ENCODE data around the gene MLLT3. TPM values are rescaled to one million over a fixed set of nuclear protein-coding genes. Genes with fewer than 3 reads are reported as not detected.

Gene MLLT3
- total RNA-seq, 1 experiment from 2014 or later = 7.0 TPM

GRCh38 chr9:20303066-20303465 lies 319.2 kb downstream of the MLLT3 start:
- peak; percentile 44 for ATAC-seq
- DNase-seq (ENCODE audit: low spot score) = no peak
- Mint-ChIP-seq H3K27me3 (ENCODE audit: low read depth) (no peaks in the 10 kb centered on the region), H3K4me3 (peak overlapping the region; percentile 58), H3K27ac (peak overlapping the region; percentile 96), H3K36me3 (peaks cover 6% of the 10 kb centered on the region), H3K4me1 (peaks cover 82% of the 10 kb centered on the region), H3K9me3 (peaks cover 6% of the 10 kb centered on the region; the same call in 1 of the 2 replicates)
- ChIA-PET POLR2A (no interaction called here), CTCF (interaction anchor here (1.1 kb wide), 1 partner anchor 23 kb away, joined by 5 read pairs; no protein-coding TSS in a partner anchor)
- TF ChIP-seq ZNF423 (CRISPR knock-in tag; IDR thresholded peaks at IDR 0.05) = no peak
- no peak for TF ChIP-seq GABPB1 (CRISPR knock-in tag; IDR thresholded peaks at IDR 0.05)
- TF ChIP-seq ZNF671 (CRISPR knock-in tag; IDR thresholded peaks at IDR 0.05) = no peak
- TF ChIP-seq SOX15 (CRISPR knock-in tag; IDR thresholded peaks at IDR 0.05) = no peak
- no peak for TF ChIP-seq E2F5 (CRISPR knock-in tag; IDR thresholded peaks at IDR 0.05)
- no peak for TF ChIP-seq ZNF263 (CRISPR knock-in tag; IDR thresholded peaks at IDR 0.05; ENCODE audit: low read depth)
- TF ChIP-seq MLX (CRISPR knock-in tag; IDR thresholded peaks at IDR 0.05) = no peak
- no peak for TF ChIP-seq ZBTB43 (CRISPR knock-in tag; IDR thresholded peaks at IDR 0.05)
- TF ChIP-seq NFATC4 (CRISPR knock-in tag; IDR thresholded peaks at IDR 0.05) = no peak
- no peak for TF ChIP-seq MYBL2 (CRISPR knock-in tag; IDR thresholded peaks at IDR 0.05)
- TF ChIP-seq ZNF416 (CRISPR knock-in tag; IDR thresholded peaks at IDR 0.05) = no peak
- no peak for TF ChIP-seq ARID4B (CRISPR knock-in tag; IDR thresholded peaks at IDR 0.05; ENCODE audit: borderline replicate concordance)
- no peak for TF ChIP-seq ATF3 (CRISPR knock-in tag; conservative IDR thresholded peaks at IDR 0.05)
- no peak for TF ChIP-seq ATF1 (CRISPR knock-in tag; IDR thresholded peaks at IDR 0.05)
- no peak for TF ChIP-seq ZNF232 (CRISPR knock-in tag; IDR thresholded peaks at IDR 0.05)
- TF ChIP-seq NR2C2 (CRISPR knock-in tag; IDR thresholded peaks at IDR 0.05) = no peak
- TF ChIP-seq ETV6 (CRISPR knock-in tag; IDR thresholded peaks at IDR 0.05) = no peak
- no peak for TF ChIP-seq ELF4 (CRISPR knock-in tag; IDR thresholded peaks at IDR 0.05; ENCODE audit: low read depth)
- no peak for TF ChIP-seq MAX (CRISPR knock-in tag; IDR thresholded peaks at IDR 0.05)

- ChIA-PET POLR2A (no interaction called here), CTCF (no interaction called here)
- DNase-seq (ENCODE audit: low spot score) (no peak), ATAC-seq (peak; percentile 65)
- H3K4me3 Mint-ChIP-seq = peak overlapping the region; percentile 39
- H3K4me1 Mint-ChIP-seq = peaks cover 73% of the 10 kb centered on the region
- H3K9me3 Mint-ChIP-seq = peaks cover 6% of the 10 kb centered on the region; the same call in 1 of the 2 replicates
- H3K36me3 Mint-ChIP-seq = peaks cover 6% of the 10 kb centered on the region
- H3K27me3 Mint-ChIP-seq (ENCODE audit: low read depth) = no peaks in the 10 kb centered on the region
- H3K27ac Mint-ChIP-seq = peak overlapping the region; percentile 32
- TF ChIP-seq ARID4B (CRISPR knock-in tag; IDR thresholded peaks at IDR 0.05; ENCODE audit: borderline replicate concordance) (no peak), ZSCAN18 (CRISPR knock-in tag; IDR thresholded peaks at IDR 0.05) (no peak), TEAD1 (CRISPR knock-in tag; IDR thresholded peaks at IDR 0.05) (no peak), ZNF138 (CRISPR knock-in tag; conservative IDR thresholded peaks at IDR 0.05) (no peak), MAX (CRISPR knock-in tag; IDR thresholded peaks at IDR 0.05) (no peak)
These were observed 320.1 kb downstream of the MLLT3 start for GRCh38 chr9:20302197-20302596.
